Transverse colon (tissue), 4 donors: ENCODE data around the gene CLTRN.

Experiments used
- CTCF ChIP-seq, 5 experiments: fragments of 200-600 bp in 3 of 5; fragments of 450-650 bp in 2 of 5; sonication (generic) in 3 of 5; IDR thresholded peaks; 1 replicate in 2 of 5; 2 replicates in 3 of 5; pipeline ENCODE4 v1.5.1; 2016 to 2017; ENCODE audit warnings: antibody characterized with exemption in 5 of 5, inconsistent platforms in 3 of 5, mild to moderate bottlenecking in 2 of 5, moderate library complexity in 1 of 5
- EP300 ChIP-seq: sonication (generic); formaldehyde crosslinking; IDR thresholded peaks from one replicate; pipeline ENCODE4 v1.6.1; 2017; ENCODE audit warnings: antibody characterized with exemption, low read depth
- POLR2A ChIP-seq: fragments of 450-650 bp; IDR thresholded peaks from one replicate; pipeline ENCODE4 v1.6.1; 2016; ENCODE audit warnings: antibody characterized with exemption, mild to moderate bottlenecking, moderate library complexity
- POLR2AphosphoS5 ChIP-seq, 3 donors: sonication (generic); formaldehyde crosslinking; IDR thresholded peaks; one replicate each; pipeline ENCODE4 v1.6.1; 2016; ENCODE audit warnings: antibody characterized with exemption in 3 of 3

- no peak for TF ChIP-seq CTCF (IDR thresholded peaks at IDR 0.05)
- TF ChIP-seq POLR2A = no peak
- TF ChIP-seq POLR2AphosphoS5 (IDR thresholded peaks at IDR 0.05) = no peak
- no peak for TF ChIP-seq EP300
Observed at GRCh38 chrX:15601932-15602331, 62.7 kb downstream of the CLTRN start.
